GM18520 (cell line): ENCODE measurements around the gene EFNB2.

Experiments used
- ATAC-seq: cut with Tn5 transposase; IDR thresholded peaks from one replicate; pipeline ENCODE4 v1.9.1; 2021; ENCODE audit not compliant: unreplicated experiment

EFNB2 gene

GRCh38 chr13:106526738-106527444, 8.6 kb downstream of the EFNB2 start:
- no peak for ATAC-seq

GRCh38 chr13:106525865-106526264, 9.6 kb downstream of the EFNB2 start:
- no peak for ATAC-seq

- ATAC-seq = no peak
Measured at GRCh38 chr13:106524108-106524507, 11.4 kb downstream of the EFNB2 start.

GRCh38 chr13:106523576-106523975, 11.9 kb downstream of the EFNB2 start:
- ATAC-seq = no peak

- no peak for ATAC-seq
Measured at GRCh38 chr13:106522898-106523525, 12.4 kb downstream of the EFNB2 start.

- ATAC-seq = no peak
Measured at GRCh38 chr13:106522112-106522705, 13.3 kb downstream of the EFNB2 start.

- no peak for ATAC-seq
Measured at GRCh38 chr13:106521095-106521799, 14.2 kb downstream of the EFNB2 start.

GRCh38 chr13:106520251-106521054, 15.0 kb downstream of the EFNB2 start:
- no peak for ATAC-seq

- ATAC-seq = no peak
Measured at GRCh38 chr13:106518512-106518911, 16.9 kb downstream of the EFNB2 start.

- no peak for ATAC-seq
Measured at GRCh38 chr13:106517109-106517847, 18.2 kb downstream of the EFNB2 start.

- no peak for ATAC-seq
Measured at GRCh38 chr13:106515635-106516254, 19.7 kb downstream of the EFNB2 start.

GRCh38 chr13:106514928-106515634, 20.4 kb downstream of the EFNB2 start:
- no peak for ATAC-seq

- no peak for ATAC-seq
Measured at GRCh38 chr13:106513025-106513983, 22.2 kb downstream of the EFNB2 start.

GRCh38 chr13:106507560-106508274, 27.7 kb downstream of the EFNB2 start:
- no peak for ATAC-seq

GRCh38 chr13:106506286-106506685, 29.2 kb downstream of the EFNB2 start:
- no peak for ATAC-seq

- no peak for ATAC-seq
Measured at GRCh38 chr13:106505732-106506131, 29.7 kb downstream of the EFNB2 start.

GRCh38 chr13:106505295-106505694, 30.2 kb downstream of the EFNB2 start:
- ATAC-seq = no peak
